Activated naive CD4-positive, alpha-beta T cell (primary cell): ENCODE results near the gene ZNF19.

Source experiments
- DNase-seq, 4 experiments: peaks; one replicate each; lab custom pipeline; 2025; lab: John Stamatoyannopoulos, UW

The ZNF19 gene

DNA sequence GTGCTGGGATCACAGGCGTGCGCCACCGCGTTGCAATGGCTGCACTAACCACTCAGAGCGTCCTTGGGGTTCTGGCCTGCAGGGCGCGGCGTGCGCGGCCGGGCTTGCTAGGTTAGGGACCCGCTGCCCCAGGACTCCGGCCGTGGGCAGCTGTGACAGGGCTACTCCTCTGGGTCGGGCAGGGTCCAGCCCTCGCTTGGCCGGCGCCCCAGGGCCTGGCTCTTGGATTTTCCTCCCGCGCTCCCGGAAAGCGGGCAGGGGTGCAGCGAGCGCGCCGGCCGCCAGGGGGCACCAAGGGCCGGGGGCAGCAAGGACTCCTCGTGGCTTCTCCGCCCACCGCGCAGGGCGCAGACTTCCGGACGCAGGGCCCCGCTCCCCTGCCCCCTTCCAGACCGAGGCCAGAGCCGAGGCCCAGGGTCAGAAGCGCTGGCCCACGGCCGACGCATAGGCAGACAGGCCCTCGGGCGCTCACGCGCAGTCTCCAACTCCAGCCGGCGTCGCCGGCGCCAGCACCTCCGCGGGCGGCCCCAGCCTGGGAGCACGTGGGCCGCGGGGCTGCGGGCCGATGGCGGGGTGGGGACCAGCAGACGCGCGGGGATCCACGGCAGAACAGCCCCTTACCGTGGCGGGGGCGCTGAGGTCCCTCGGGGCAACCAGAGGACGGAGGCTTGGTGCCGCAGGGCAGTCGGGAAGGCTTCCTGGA lies 47.6 kb downstream of the ZNF19 start:
- DNase-seq, result peak in 2 of 4 experiments; percentile 4 to 36

DNA sequence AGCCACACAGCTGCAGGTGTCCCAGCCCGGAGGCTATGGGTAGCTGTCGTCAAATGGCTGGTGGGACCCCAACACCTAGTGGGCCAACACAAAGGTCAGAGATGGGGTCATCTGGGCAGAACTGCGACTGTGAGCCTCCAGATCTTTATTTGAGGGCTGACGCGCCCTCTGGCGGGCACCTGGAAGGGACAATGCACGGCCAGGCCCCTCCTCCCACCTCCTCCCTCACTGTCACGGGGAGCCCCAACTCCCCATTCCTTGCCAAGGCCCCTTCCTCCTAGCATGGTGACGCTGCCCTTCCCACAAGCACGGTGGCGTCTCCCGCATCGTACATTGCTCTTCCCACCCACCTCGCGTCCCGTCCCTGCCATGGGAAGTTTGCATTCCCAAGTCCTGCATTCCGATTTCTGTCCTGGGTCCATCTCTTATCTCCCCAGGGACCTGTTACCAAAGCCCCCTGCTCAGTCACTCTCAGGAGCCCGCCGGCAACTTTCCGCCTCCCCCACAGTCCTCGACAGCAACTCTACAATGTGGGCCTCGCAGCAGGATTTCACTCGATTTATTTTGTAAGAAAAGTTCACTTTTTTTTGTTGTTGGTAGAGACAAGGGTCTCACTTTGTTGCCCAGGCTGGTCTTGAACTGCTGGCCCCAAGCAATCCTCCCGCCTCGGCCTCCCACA lies 48.3 kb downstream of the ZNF19 start:
- no peak for DNase-seq

DNA sequence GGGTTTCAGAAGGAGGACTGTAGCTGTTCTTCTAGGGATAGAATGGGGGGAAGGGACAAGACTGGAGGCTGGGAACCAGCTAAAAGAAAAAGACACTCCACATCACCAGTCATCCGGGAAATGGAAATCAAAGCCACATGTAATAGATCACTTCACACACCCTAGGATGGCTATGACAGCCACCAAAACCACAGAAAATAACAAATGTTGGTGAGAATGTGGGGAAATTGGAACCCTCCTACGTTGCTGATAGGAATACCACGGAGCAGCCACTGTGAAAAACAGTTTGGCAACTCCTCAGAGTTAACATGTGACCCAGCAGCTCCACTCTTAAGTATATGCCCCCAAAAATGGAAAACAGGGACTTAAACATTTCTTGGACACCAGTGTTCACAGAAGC lies 49.6 kb downstream of the ZNF19 start:
- no peak for DNase-seq

DNA sequence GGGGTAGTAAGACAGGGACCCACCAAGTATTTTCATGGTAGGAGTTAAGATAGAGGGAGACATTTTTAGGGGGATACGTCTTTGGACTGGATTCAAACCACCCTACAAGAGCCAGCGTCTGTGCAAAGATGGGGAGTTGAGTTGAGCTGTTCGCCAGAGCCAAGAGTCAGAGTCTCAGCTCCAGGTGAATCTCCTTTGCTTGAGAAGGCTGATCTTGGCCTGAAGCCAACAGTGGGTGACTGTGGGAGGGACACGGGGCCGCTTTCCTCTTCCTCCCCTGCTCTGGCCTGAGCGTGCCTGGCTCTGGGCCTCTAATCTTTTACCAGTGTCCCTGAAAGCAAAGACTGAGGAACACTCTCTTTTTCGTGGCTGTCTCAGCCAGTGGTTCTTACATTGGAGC lies 52.7 kb downstream of the ZNF19 start:
- DNase-seq, result no peak

DNA sequence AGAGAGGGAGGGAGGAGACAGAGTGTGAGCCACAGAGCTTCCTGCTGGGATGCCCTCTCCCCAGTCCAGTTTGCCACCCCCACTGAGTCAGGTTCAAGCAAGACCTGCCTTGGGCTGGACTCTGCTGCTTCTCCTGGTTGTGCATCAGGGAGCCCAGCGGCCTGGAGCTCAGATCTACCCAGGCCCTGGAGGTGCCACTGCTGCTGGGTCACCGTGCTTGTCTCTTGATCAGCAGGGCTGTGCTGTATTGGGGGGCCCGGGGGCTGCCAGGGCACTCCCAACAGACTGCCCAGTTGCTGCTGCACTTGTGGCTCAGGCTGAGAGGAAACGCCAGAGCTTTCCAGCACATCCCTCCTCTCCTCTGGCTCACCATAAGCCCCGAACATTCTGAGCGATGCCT lies 56.2 kb downstream of the ZNF19 start:
- DNase-seq, result no peak

DNA sequence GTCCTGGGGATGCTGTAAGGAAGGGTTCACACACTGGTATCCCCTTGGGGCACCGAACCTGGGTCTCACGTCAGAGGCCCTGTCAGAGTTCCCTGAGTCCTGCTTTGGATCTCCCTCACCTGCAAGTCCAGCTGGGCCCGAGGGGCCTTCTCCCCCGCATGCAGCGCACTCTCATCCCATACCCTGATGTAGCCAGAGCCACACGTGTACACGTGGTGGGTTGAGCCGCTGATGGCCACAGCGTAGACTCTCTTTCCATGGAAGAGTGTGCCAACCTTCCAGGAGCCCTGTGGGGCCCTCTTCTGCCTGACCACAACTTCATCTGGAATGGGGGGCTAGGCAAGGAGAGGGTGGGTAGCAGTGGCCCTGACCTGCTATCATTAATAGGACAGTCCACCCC lies 57.1 kb downstream of the ZNF19 start:
- no peak for DNase-seq

DNA sequence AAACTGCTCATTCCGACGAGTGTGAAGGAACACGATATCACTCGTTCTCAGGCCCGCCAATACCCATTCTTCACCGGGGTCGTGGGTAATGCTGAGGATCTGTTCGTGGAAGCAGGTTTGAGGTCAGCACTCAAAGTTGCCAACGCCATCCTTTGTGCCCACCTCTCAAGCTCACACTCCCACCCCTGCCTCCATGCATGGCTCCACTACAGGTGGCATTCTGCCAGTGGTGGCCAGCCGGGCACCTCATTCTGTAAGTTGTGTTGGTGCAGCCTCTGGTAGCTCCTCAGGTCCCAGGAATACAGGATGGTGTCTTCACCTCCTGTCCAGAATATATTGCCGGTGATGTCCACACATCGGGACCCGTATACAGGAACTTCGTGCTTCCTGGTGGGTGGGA lies 57.9 kb downstream of the ZNF19 start:
- DNase-seq, result no peak

DNA sequence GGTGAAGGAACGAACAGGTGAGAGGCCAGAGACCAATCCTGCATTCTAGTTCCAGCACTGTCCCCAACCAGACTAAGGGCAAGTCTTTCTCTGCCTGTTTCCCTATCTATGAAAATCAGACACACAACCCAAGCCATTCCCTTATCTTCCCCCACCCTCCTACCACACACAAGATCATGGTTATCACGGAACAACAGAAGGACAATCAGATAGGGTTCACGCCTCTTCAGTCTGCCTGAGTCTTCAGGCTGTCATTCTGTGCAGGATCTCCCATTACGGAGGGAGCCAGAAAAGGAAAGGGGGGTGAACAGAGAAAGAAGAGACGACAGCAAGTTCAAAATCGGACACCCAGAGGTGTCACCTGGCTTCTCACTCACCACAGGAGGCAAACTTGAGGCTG lies 58.4 kb downstream of the ZNF19 start:
- DNase-seq, result no peak

DNA sequence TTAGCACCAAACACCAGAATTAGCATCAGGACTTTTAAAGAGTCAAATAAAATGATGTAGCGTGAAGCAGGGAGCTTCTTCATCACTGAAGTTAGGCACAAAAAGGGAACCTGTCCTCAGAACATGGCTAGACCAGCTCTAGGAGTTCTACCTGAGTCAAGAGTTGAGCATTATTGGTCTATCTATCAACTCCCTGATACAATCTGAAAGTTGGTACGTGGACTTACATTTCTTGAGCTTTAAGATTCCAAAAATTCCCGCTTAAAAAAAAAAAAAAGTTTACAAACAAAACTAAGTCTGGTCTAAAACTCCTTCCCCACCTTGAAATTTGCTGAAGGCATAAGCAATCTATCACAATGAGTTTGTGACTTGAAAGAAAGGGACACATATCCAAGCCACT lies 59.5 kb downstream of the ZNF19 start:
- DNase-seq, result no peak

DNA sequence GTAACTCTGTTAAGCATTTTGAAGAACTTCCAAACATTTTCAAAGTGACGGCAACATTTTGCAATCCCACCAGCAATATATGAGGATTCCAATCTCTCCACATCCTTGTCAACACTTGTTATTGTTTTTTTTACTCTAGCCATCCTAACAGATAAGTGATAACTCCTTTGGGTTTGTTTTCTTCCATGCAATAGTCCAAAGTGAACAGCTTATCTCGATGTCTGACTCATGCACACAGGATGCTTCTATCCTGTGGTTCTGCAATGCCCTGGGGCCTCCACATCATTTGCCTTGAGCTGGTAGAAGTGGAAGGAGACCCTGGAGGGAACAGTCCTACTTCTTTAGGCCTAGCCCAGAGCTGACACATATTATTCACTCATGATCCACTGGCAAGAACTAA lies 60.2 kb downstream of the ZNF19 start:
- no peak for DNase-seq

DNA sequence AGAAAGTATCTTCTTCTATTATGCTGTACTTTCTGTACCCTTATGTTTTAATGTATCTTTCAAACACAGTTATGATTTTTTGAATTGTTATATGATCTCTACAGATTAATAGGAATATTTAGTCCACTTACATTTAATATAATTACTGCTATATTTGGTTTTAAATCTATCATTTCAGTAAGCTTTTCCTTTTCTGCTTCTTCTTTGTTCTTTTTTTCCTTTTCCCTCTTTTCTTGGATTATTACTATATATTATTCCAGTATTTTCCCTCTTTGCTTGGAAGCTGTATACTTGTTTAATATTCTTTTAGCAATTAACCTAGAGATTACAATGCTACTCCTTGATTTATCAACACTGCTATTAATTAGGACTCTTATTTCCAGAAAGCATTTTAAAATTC lies 60.7 kb downstream of the ZNF19 start:
- no peak for DNase-seq

DNA sequence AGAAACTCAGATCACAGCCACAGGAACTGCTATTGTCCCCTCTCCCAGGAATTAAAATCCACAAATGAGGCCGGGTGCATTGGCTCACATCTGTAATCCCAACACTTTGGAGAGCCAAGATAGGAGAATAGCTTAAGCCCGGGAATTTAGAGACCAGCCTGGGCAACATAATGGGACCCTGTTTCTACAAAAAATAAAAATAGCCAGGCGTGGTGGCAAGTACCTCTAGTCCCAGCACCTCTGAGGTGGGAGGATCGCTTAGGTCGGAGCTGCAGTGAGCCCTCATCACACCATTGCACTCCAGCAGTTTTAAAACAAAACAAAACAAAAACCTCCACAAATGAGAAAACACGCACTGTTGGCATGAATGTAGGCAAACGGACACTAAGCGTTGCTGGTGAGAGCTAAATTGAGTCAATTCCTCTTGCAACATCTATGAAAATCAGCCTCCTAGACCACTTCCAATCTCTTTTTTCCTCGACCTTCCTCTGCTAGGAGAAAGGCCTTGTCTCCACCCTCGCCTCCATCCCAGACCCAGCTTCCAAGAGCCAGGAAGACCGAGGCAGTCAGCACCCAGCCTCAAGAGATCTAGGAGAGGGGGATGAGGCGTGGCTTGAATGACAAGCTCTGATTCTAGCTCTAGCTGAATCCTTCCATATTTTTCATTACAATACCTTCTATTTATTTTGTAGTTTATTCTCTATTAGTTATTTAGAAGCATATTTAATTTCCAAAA lies 62.1 kb downstream of the ZNF19 start:
- DNase-seq, result no peak

DNA sequence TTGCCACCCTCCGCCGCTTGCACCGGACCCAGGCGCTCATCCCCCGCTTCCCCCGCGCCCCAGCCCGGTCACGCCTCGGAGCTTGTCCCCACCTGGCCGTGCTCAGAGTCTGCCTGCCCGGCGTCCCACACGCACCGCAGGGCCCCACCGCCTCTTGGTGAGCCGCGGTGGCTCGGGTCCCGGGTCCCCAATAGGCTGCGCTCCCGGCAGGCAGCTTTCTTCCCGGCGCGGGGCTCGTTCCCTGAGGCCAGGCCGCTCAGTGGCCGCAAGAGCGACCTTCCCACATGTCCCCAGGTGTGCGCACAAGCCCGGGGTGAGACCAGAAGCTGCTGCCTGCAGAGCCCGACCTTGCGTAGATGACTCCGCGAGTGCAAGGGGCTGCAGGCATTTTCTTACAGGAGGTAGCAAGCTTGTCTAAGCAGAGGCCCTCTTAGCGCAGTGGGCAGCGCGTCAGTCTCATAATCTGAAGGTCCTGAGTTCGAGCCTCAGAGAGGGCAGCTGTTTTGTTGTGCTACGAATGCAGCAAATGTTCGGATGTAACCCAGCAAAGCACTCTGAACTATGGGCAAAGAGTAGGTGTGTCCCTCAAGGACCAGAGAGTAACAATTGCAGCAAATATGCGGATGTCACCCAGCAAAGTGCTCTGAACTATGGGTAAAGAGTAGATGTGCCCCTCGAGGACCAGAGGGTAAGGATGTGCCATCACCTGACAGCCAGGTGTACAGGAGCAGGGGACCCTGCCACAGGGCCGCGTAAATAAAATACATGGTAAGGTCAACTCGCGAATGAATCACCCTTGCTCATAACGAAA lies 62.9 kb downstream of the ZNF19 start:
- peak in 2 of 4 experiments; percentile 5 to 28 for DNase-seq

DNA sequence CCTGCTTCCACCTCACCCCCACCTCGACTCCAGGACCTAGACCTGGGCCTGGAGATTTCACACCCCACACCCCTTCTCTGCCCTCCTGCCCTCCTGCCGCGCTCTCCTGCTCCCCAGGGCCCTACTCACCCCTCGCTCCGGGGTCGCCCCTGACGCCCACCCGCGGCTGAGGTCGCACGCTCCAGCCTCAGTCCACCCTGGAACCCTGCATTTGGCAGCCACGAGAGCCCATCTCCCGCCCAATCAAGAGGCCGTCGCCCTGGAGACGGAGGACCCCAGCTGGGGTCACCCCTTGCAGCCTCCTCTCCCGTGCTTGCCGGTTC lies 63.4 kb downstream of the ZNF19 start:
- no peak for DNase-seq

DNA sequence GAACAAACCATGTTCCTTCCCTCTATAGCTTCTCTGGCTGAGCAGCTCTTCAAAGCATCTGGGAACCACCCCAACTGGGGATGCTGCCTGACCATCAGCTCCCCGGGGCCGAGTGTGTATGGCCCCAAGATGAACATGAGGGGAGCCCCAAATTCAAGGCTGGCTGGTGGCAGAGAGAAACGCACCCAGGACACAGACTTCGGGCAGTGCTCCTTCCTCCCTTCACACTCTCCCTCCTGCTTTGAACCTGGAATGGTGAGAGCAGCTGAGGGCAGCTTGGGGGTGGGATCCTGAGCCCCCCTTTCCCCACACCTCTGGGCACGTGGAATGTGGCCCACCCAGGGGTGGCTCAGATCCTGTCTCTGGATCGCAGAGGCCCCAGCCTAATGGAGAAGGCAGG lies 64.5 kb downstream of the ZNF19 start:
- no peak for DNase-seq

DNA sequence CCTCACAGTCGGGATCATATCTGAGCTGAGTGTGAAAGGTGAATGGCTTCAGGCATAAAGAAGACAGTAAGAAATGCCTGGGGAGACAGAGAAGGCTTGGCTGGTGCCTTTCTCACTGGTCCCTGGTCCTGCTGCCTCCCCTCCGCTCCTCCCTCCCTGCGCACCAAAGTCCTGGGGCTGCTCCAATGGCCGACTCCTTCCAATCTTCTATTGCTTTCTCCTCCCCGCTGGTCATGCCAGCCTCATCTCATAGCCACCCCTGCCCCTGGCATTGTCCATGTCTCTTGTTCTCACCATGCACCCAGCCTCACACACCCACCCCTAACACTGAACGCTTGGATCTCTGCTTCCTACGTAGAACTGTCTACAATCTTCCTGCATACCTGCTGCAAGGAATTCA lies 65.3 kb downstream of the ZNF19 start:
- DNase-seq, result no peak
